Neural progenitor cell (in vitro differentiated cells): ENCODE measurements around the gene MEN1. TPM values are rescaled to one million over a fixed set of nuclear protein-coding genes. Genes with fewer than 3 reads are reported as not detected.
A peak's percentile ranks its signal among the peaks of the same experiment; 100 is the strongest.

Experiments used
- DNase-seq: peaks from one replicate; pipeline ENCODE4 v3.0.0-alpha.2; 2016; ENCODE audit warnings: low spot score
- H2AFZ ChIP-seq: fragments of 200-600 bp; sonication (generic); replicated peaks from 2 replicates; pipeline ENCODE4 v1.6.1; 2016; ENCODE audit warnings: antibody characterized with exemption
- H3F3A ChIP-seq: fragments of 200-600 bp; sonication (generic); 2 replicates; pipeline ENCODE4 v1.6.1; 2016; ENCODE audit warnings: antibody characterized with exemption, low read depth
- H3K27ac ChIP-seq: fragments of 200-600 bp; sonication (generic); 2 replicates; pipeline ENCODE4 v1.5.1; 2016; ENCODE audit warnings: mild to moderate bottlenecking
- H3K27me3 ChIP-seq: fragments of 200-600 bp; sonication (generic); 2 replicates; pipeline ENCODE4 v1.6.1; 2016; ENCODE audit warnings: mild to moderate bottlenecking, moderate library complexity
- H3K36me3 ChIP-seq: fragments of 200-600 bp; sonication (generic); 2 replicates; pipeline ENCODE4 v1.5.1; 2016
- H3K4me1 ChIP-seq: fragments of 200-600 bp; sonication (generic); 2 replicates; pipeline ENCODE4 v1.6.1; 2016; ENCODE audit warnings: mixed run types
- H3K4me2 ChIP-seq: fragments of 200-600 bp; sonication (generic); 2 replicates; pipeline ENCODE4 v1.6.1; 2016
- H3K4me3 ChIP-seq: fragments of 200-600 bp; sonication (generic); 2 replicates; pipeline ENCODE4 v1.5.1; 2016
- H3K79me2 ChIP-seq: fragments of 200-600 bp; sonication (generic); 2 replicates; pipeline ENCODE4 v1.6.1; 2016; ENCODE audit warnings: low read depth
- H3K9ac ChIP-seq: fragments of 200-600 bp; sonication (generic); 2 replicates; pipeline ENCODE4 v1.6.1; 2016
- H3K9me3 ChIP-seq: fragments of 200-600 bp; sonication (generic); 2 replicates; pipeline ENCODE4 v1.5.1; 2016; ENCODE audit warnings: low read depth
- H4K20me1 ChIP-seq: fragments of 200-600 bp; sonication (generic); 2 replicates; pipeline ENCODE4 v1.6.1; 2016; ENCODE audit warnings: low read depth
- H3K27ac Mint-ChIP-seq: 3 replicates; pipeline ENCODE4 v1.8.0; 2021; ENCODE audit warnings: mixed read lengths
- H3K27me3 Mint-ChIP-seq: 2 replicates; pipeline ENCODE4 v1.8.0; 2022; ENCODE audit warnings: low read depth, mild to moderate bottlenecking, inconsistent platforms, moderate library complexity, mixed read lengths; ENCODE audit not compliant: insufficient read depth
- H3K36me3 Mint-ChIP-seq: 3 replicates; pipeline ENCODE4 v1.8.0; 2021; ENCODE audit warnings: mixed read lengths
- H3K4me1 Mint-ChIP-seq: 3 replicates; pipeline ENCODE4 v1.8.0; 2021; ENCODE audit warnings: mixed read lengths
- H3K4me3 Mint-ChIP-seq: 3 replicates; pipeline ENCODE4 v1.8.0; 2021; ENCODE audit warnings: mild to moderate bottlenecking, moderate library complexity, mixed read lengths
- H3K9me3 Mint-ChIP-seq: 3 replicates; pipeline ENCODE4 v1.8.0; 2020; ENCODE audit warnings: mixed read lengths
- CTCF ChIP-seq: fragments of 200-600 bp; sonication (generic); IDR thresholded peaks from 2 replicates; pipeline ENCODE4 v1.5.1; 2017; ENCODE audit warnings: antibody characterized with exemption, mild to moderate bottlenecking
- EZH2 ChIP-seq: fragments of 200-600 bp; sonication (generic); IDR thresholded peaks from 2 replicates; pipeline ENCODE4 v1.6.1; 2017; ENCODE audit warnings: antibody characterized with exemption, mild to moderate bottlenecking, moderate library complexity
- EZH2phosphoT487 ChIP-seq: fragments of 200-600 bp; sonication (generic); IDR thresholded peaks from 2 replicates; pipeline ENCODE4 v1.6.1; 2017; ENCODE audit warnings: antibody characterized with exemption
- total RNA-seq: library from RNA; depleted of rRNA; stranded (reverse); fragments of >200 nt; gene quantifications from 2 replicates; pipeline ENCODE4 v1.2.3, GENCODE V29; 2015; ENCODE audit warnings: low replicate concordance

MEN1 gene
- total RNA-seq, 1 donor from 2014 or later: 11.4 TPM

- H3K9ac ChIP-seq: no peak overlapping the region
- H3K36me3 ChIP-seq: no peaks in the 10 kb centered on the region
- Mint-ChIP-seq H3K27me3 (peaks cover 12% of the 10 kb centered on the region), H3K4me1 (peaks cover 10% of the 10 kb centered on the region), H3K36me3 (peaks cover 2% of the 10 kb centered on the region), H3K27ac (peak overlapping the region; percentile 42), H3K9me3 (no peaks in the 10 kb centered on the region), H3K4me3 (no peak overlapping the region)
- H3K79me2 ChIP-seq: no peaks in the 10 kb centered on the region
- H4K20me1 ChIP-seq: no peaks in the 10 kb centered on the region
- H3K27ac ChIP-seq: no peak overlapping the region
- peaks cover under 1% of the 10 kb centered on the region for H3K27me3 ChIP-seq
- no peak overlapping the region for H3K4me2 ChIP-seq
- DNase-seq: no peak
- TF ChIP-seq EZH2phosphoT487 (no peak), EZH2 (no peak), CTCF (no peak)
- H2AFZ ChIP-seq: no peak overlapping the region
- H3F3A ChIP-seq: peaks cover 24% of the 10 kb centered on the region
- H3K4me1 ChIP-seq: no peaks in the 10 kb centered on the region
- no peak overlapping the region for H3K4me3 ChIP-seq
- no peaks in the 10 kb centered on the region for H3K9me3 ChIP-seq
These were observed 39.4 kb upstream of the MEN1 start for GRCh38 chr11:64849598-64850356.

- H3K36me3 ChIP-seq: no peaks in the 10 kb centered on the region
- peaks cover 9% of the 10 kb centered on the region for H3K27me3 ChIP-seq
- peaks cover 13% of the 10 kb centered on the region for H3K27me3 Mint-ChIP-seq
- H3K79me2 ChIP-seq: no peaks in the 10 kb centered on the region
- H3K27ac Mint-ChIP-seq: no peak overlapping the region
- no peak overlapping the region for H3K9ac ChIP-seq
- H3K4me3 Mint-ChIP-seq: no peak overlapping the region
- no peak overlapping the region for H3K27ac ChIP-seq
- peaks cover 24% of the 10 kb centered on the region for H3F3A ChIP-seq
- TF ChIP-seq CTCF (peak; percentile 52), EZH2phosphoT487 (no peak), EZH2 (no peak)
- H3K4me1 ChIP-seq: peaks cover under 1% of the 10 kb centered on the region
- peak overlapping the region; percentile 32 for H2AFZ ChIP-seq
- no peaks in the 10 kb centered on the region for H3K36me3 Mint-ChIP-seq
- DNase-seq: peak; percentile 69
- H3K4me3 ChIP-seq: no peak overlapping the region
- no peaks in the 10 kb centered on the region for H3K9me3 Mint-ChIP-seq
- no peaks in the 10 kb centered on the region for H3K9me3 ChIP-seq
- H3K4me2 ChIP-seq: no peak overlapping the region
- peaks cover 11% of the 10 kb centered on the region for H3K4me1 Mint-ChIP-seq
- no peaks in the 10 kb centered on the region for H4K20me1 ChIP-seq
These were observed 38.7 kb upstream of the MEN1 start for GRCh38 chr11:64848826-64849597.

GRCh38 chr11:64848214-64848825 is 38.0 kb upstream of the MEN1 start:
- Histone ChIP-seq H3K79me2 (no peaks in the 10 kb centered on the region), H3F3A (peaks cover 31% of the 10 kb centered on the region), H3K4me1 (peaks cover 7% of the 10 kb centered on the region), H3K4me3 (no peak overlapping the region), H2AFZ (no peak overlapping the region), H3K27ac (no peak overlapping the region), H3K27me3 (peaks cover 14% of the 10 kb centered on the region), H3K9ac (no peak overlapping the region), H3K4me2 (no peak overlapping the region), H3K36me3 (no peaks in the 10 kb centered on the region), H4K20me1 (no peaks in the 10 kb centered on the region), H3K9me3 (no peaks in the 10 kb centered on the region)
- Mint-ChIP-seq H3K9me3 (no peaks in the 10 kb centered on the region), H3K36me3 (no peaks in the 10 kb centered on the region), H3K4me3 (no peak overlapping the region), H3K27ac (no peak overlapping the region), H3K27me3 (peaks cover 19% of the 10 kb centered on the region), H3K4me1 (peaks cover 16% of the 10 kb centered on the region)
- DNase-seq: no peak
- no peak for TF ChIP-seq EZH2
- no peak for TF ChIP-seq CTCF
- no peak for TF ChIP-seq EZH2phosphoT487
